Activated effector memory CD4-positive, alpha-beta T cell treated with Interleukin-2 at 50 U/mL for 16 hours (primary cell): ENCODE measurements around the gene ISCA1.

ENCODE experiments used
- DNase-seq: peaks from one replicate; pipeline ENCODE4 v3.0.0-alpha.2; 2020

The ISCA1 gene

GRCh38 chr9:86219606-86220005, 62.7 kb downstream of the ISCA1 start:
- no peak for DNase-seq

DNA sequence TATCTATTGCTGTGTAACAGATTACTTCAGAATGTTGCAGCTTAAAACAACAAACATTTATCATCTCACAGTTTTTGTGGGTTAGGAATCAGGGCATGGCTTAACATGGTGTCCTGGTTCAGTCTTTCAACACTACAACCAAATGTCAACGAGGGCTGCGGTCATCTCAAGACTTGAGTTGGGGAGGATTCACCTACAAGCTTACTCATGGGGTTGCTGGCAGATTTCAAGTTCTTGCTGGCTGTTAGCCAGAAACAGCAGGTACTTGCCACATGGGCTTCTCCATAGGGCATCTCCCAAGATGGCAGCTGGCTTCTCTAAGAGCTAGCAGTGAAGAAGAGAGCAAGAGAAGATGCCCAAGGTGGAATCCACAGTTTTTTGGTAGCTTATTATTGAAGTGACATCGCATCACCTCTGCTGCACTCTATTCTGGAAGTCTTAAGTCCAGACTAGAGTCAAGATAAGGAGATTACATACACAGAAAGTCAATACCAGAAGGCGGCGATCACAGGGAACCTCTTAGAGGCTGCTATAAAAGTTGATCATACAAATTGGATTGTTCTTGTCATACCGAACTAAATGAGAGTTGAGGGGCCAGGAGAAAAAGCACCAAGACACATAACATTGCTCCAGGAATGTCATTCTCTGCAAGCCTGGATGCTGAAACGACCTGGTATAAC, 65.1 kb downstream of the ISCA1 start:
- no peak for DNase-seq
